DOHH2 (cell line): ENCODE measurements around the gene ZNF521.

Source experiments
- H3F3A ChIP-seq: fragments of 200-600 bp; sonication (generic), shearing (Covaris generic); 2 replicates; pipeline ENCODE4 v1.6.0; 2016; ENCODE audit warnings: antibody characterized with exemption, mild to moderate bottlenecking; ENCODE audit not compliant: control insufficient read depth, insufficient read depth
- H3K27ac ChIP-seq: fragments of 200-600 bp; sonication (generic); 2 replicates; pipeline ENCODE4 v1.5.1; 2014; ENCODE audit warnings: low read depth, mild to moderate bottlenecking, low read length, moderate library complexity
- H3K27me3 ChIP-seq: fragments of 200-600 bp; sonication (generic); 2 replicates; pipeline ENCODE4 v1.6.1; 2014; ENCODE audit warnings: mild to moderate bottlenecking, low read length, mixed read lengths; ENCODE audit not compliant: control insufficient read depth
- H3K36me3 ChIP-seq: fragments of 200-600 bp; sonication (generic); 2 replicates; pipeline ENCODE4 v1.6.1; 2014; ENCODE audit warnings: mild to moderate bottlenecking, low read length, moderate library complexity, mixed read lengths; ENCODE audit not compliant: control insufficient read depth
- H3K4me1 ChIP-seq: fragments of 200-600 bp; sonication (generic); 2 replicates; pipeline ENCODE4 v1.6.1; 2014; ENCODE audit warnings: mild to moderate bottlenecking, low read length, mixed read lengths; ENCODE audit not compliant: control insufficient read depth
- H3K4me2 ChIP-seq: fragments of 200-600 bp; sonication (generic); 2 replicates; pipeline ENCODE4 v1.6.0; 2014; ENCODE audit warnings: mild to moderate bottlenecking, low read length, moderate library complexity
- H3K4me3 ChIP-seq: fragments of 200-600 bp; sonication (generic); 2 replicates; pipeline ENCODE4 v1.5.1; 2014; ENCODE audit warnings: mild to moderate bottlenecking, low read length, mixed read lengths
- H3K79me2 ChIP-seq: fragments of 200-600 bp; sonication (generic); 2 replicates; pipeline ENCODE4 v1.6.1; 2014; ENCODE audit warnings: mild to moderate bottlenecking, low read length, mixed read lengths; ENCODE audit not compliant: control insufficient read depth
- H3K9me2 ChIP-seq: fragments of 200-600 bp; sonication (generic); replicated peaks from 2 replicates; pipeline ENCODE4 v1.6.1; 2014; ENCODE audit warnings: mild to moderate bottlenecking, low read length, mixed read lengths; ENCODE audit not compliant: control insufficient read depth
- H3K9me3 ChIP-seq: fragments of 200-600 bp; sonication (generic); 2 replicates; pipeline ENCODE4 v1.6.1; 2014; ENCODE audit warnings: antibody characterized with exemption, low read length, mixed read lengths; ENCODE audit not compliant: control insufficient read depth, insufficient read depth
- H4K20me1 ChIP-seq: fragments of 200-600 bp; sonication (generic); 2 replicates; pipeline ENCODE4 v1.6.0; 2014; ENCODE audit warnings: low read depth, mild to moderate bottlenecking, antibody characterized with exemption, low read length, moderate library complexity; ENCODE audit not compliant: control insufficient read depth, insufficient read depth
- CTCF ChIP-seq: fragments of 200-600 bp; sonication (generic); IDR thresholded peaks from one replicate; pipeline ENCODE4 v1.5.1; 2014; ENCODE audit warnings: antibody characterized with exemption, mild to moderate bottlenecking, low read depth, low read length; ENCODE audit not compliant: poor library complexity, severe bottlenecking
- EZH2phosphoT487 ChIP-seq: fragments of 200-600 bp; sonication (generic); IDR thresholded peaks from 2 replicates; pipeline ENCODE4 v1.6.1; 2017; ENCODE audit warnings: borderline replicate concordance, mild to moderate bottlenecking, antibody characterized with exemption, low read length, moderate library complexity, mixed read lengths

Gene ZNF521

GRCh38 chr18:25228410-25228809 is 123.6 kb downstream of the ZNF521 start:
- Histone ChIP-seq H3F3A (no peaks in the 10 kb centered on the region), H4K20me1 (no peaks in the 10 kb centered on the region), H3K4me3 (no peak overlapping the region), H3K27ac (no peak overlapping the region), H3K4me2 (no peak overlapping the region), H3K36me3 (no peaks in the 10 kb centered on the region), H3K79me2 (no peaks in the 10 kb centered on the region), H3K4me1 (no peaks in the 10 kb centered on the region), H3K9me3 (no peaks in the 10 kb centered on the region), H3K27me3 (peaks cover 7% of the 10 kb centered on the region), H3K9me2 (no peaks in the 10 kb centered on the region)
- no peak for TF ChIP-seq CTCF

- no peak overlapping the region for H3K4me2 ChIP-seq
- no peaks in the 10 kb centered on the region for H3K9me2 ChIP-seq
- H3K27ac ChIP-seq, result no peak overlapping the region
- H3K27me3 ChIP-seq, result no peaks in the 10 kb centered on the region
- no peaks in the 10 kb centered on the region for H3K9me3 ChIP-seq
- no peaks in the 10 kb centered on the region for H3K36me3 ChIP-seq
- no peaks in the 10 kb centered on the region for H3K79me2 ChIP-seq
- H3F3A ChIP-seq, result no peaks in the 10 kb centered on the region
- no peak for TF ChIP-seq CTCF
- no peak for TF ChIP-seq EZH2phosphoT487
- no peak overlapping the region for H3K4me3 ChIP-seq
- H3K4me1 ChIP-seq, result no peaks in the 10 kb centered on the region
- no peaks in the 10 kb centered on the region for H4K20me1 ChIP-seq
Observed at GRCh38 chr18:25225151-25225550, 126.8 kb downstream of the ZNF521 start.

- no peak overlapping the region for H3K27ac ChIP-seq
- H3K9me3 ChIP-seq, result no peaks in the 10 kb centered on the region
- no peaks in the 10 kb centered on the region for H3K36me3 ChIP-seq
- no peaks in the 10 kb centered on the region for H3K79me2 ChIP-seq
- no peaks in the 10 kb centered on the region for H3K27me3 ChIP-seq
- TF ChIP-seq EZH2phosphoT487 (no peak), CTCF (no peak)
- no peak overlapping the region for H3K4me3 ChIP-seq
- no peaks in the 10 kb centered on the region for H3F3A ChIP-seq
- H4K20me1 ChIP-seq, result no peaks in the 10 kb centered on the region
- H3K9me2 ChIP-seq, result no peaks in the 10 kb centered on the region
- no peak overlapping the region for H3K4me2 ChIP-seq
- no peaks in the 10 kb centered on the region for H3K4me1 ChIP-seq
Observed at GRCh38 chr18:25223899-25224886, 127.8 kb downstream of the ZNF521 start.
